Activated T-cell treated with anti-CD3 and anti-CD28 coated beads, Interleukin-2, amount 50 U/mL, for 48 hours (primary cell): Measurements from ENCODE around the gene ZNF277.
"Not testable (repeated sequence)": the region's sequence is repeated elsewhere in the genome, so short reads cannot be mapped to it uniquely, and the experiment has no call there.

ENCODE experiments used
- DNase-seq, 2 experiments: peaks; one replicate each; pipeline ENCODE4 v3.0.0-alpha.2; 2020

Gene ZNF277

GRCh38 chr7:112298543-112299100, 92.1 kb downstream of the ZNF277 start:
- DNase-seq: no peak

GRCh38 chr7:112300072-112300471, 93.6 kb downstream of the ZNF277 start:
- no peak for DNase-seq

- DNase-seq: no peak
These were observed 94.4 kb downstream of the ZNF277 start for GRCh38 chr7:112300831-112301407.

GRCh38 chr7:112302566-112302965, 96.1 kb downstream of the ZNF277 start:
- DNase-seq: no peak

GRCh38 chr7:112306903-112307302, 100.4 kb downstream of the ZNF277 start:
- DNase-seq: no peak

GRCh38 chr7:112307506-112307905, 101.0 kb downstream of the ZNF277 start:
- no peak for DNase-seq

- no peak for DNase-seq
These were observed 102.5 kb downstream of the ZNF277 start for GRCh38 chr7:112308974-112309373.

- DNase-seq: not testable (repeated sequence)
These were observed 110.3 kb downstream of the ZNF277 start for GRCh38 chr7:112316803-112317202.

- no peak for DNase-seq
These were observed 115.6 kb downstream of the ZNF277 start for GRCh38 chr7:112322070-112322469.

- DNase-seq: no peak
These were observed 121.1 kb downstream of the ZNF277 start for GRCh38 chr7:112327566-112327965.

GRCh38 chr7:112331492-112331891, 125.0 kb downstream of the ZNF277 start:
- DNase-seq: no peak

- DNase-seq: no peak
These were observed 127.9 kb downstream of the ZNF277 start for GRCh38 chr7:112334366-112334765.

- DNase-seq: no peak
These were observed 129.8 kb downstream of the ZNF277 start for GRCh38 chr7:112336261-112336660.

- no peak for DNase-seq
These were observed 130.6 kb downstream of the ZNF277 start for GRCh38 chr7:112336936-112337576.

- no peak for DNase-seq
These were observed 131.4 kb downstream of the ZNF277 start for GRCh38 chr7:112337892-112338291.

GRCh38 chr7:112338786-112339185, 132.3 kb downstream of the ZNF277 start:
- DNase-seq: no peak

- DNase-seq: no peak
These were observed 135.0 kb downstream of the ZNF277 start for GRCh38 chr7:112341464-112341863.

- DNase-seq: no peak
These were observed 140.0 kb downstream of the ZNF277 start for GRCh38 chr7:112346381-112347060.

GRCh38 chr7:112347088-112347487, 140.6 kb downstream of the ZNF277 start:
- no peak for DNase-seq

- DNase-seq: no peak
These were observed 144.1 kb downstream of the ZNF277 start for GRCh38 chr7:112350585-112350984.

GRCh38 chr7:112356596-112356995, 150.1 kb downstream of the ZNF277 start:
- no peak for DNase-seq

- no peak for DNase-seq
These were observed 150.6 kb downstream of the ZNF277 start for GRCh38 chr7:112357136-112357535.

- no peak for DNase-seq
These were observed 152.0 kb downstream of the ZNF277 start for GRCh38 chr7:112358513-112358912.

GRCh38 chr7:112359086-112359485, 152.6 kb downstream of the ZNF277 start:
- DNase-seq: no peak
